H1 (cell line): ENCODE measurements around the gene TEX11. TPM values are rescaled to one million over a fixed set of nuclear protein-coding genes. Genes with fewer than 3 reads are reported as not detected.

Experiments used
- CTCF ChIA-PET: fragments of 300-600 bp; sonication (Branson Sonifier 250); formaldehyde crosslinking; loops from one replicate; lab custom pipeline; 2021; ENCODE audit not compliant: partially characterized antibody; lab: Charles Lee
- POLR2A ChIA-PET: fragments of 300-600 bp; sonication (Branson Sonifier 250); formaldehyde crosslinking; loops from one replicate; lab custom pipeline; 2021; ENCODE audit warnings: inconsistent platforms; ENCODE audit not compliant: partially characterized antibody; lab: Charles Lee
- DNase-seq, 2 experiments: peaks; one replicate each; pipeline versions ENCODE4 v3.0.0 to v3.0.0-alpha.2; 2010 to 2022; ENCODE audit warnings: low spot score in 2 of 2, low read depth in 1 of 2, mixed read lengths in 1 of 2
- FAIRE-seq: peaks from 2 replicates; lab custom pipeline; 2011; peaks lifted over from hg19 to GRCh38; lab: Jason Lieb, UNC
- H2AFZ ChIP-seq: 2 replicates; pipeline ENCODE4 v1.8.1; 2012; ENCODE audit warnings: low read length, inconsistent platforms
- H2AK5ac ChIP-seq: 2 replicates; pipeline ENCODE4 v1.6.1; 2013; ENCODE audit warnings: low read depth, low read length
- H2BK120ac ChIP-seq: replicated peaks from 2 replicates; pipeline ENCODE3; 2013; ENCODE audit warnings: low read depth, low read length, inconsistent platforms
- H2BK12ac ChIP-seq: 2 replicates; pipeline ENCODE4 v1.6.1; 2013; ENCODE audit warnings: low read depth, low read length
- H2BK15ac ChIP-seq: 2 replicates; pipeline ENCODE4 v1.6.1; 2013; ENCODE audit warnings: low read length
- H2BK20ac ChIP-seq: 2 replicates; pipeline ENCODE4 v1.6.1; 2013; ENCODE audit warnings: low read length
- H2BK5ac ChIP-seq: 2 replicates; pipeline ENCODE4 v1.6.1; 2013; ENCODE audit warnings: low read depth, low read length
- H3K14ac ChIP-seq: 2 replicates; pipeline ENCODE4 v1.6.1; 2013; ENCODE audit warnings: inconsistent platforms; ENCODE audit not compliant: insufficient read length
- H3K18ac ChIP-seq: 2 replicates; pipeline ENCODE4 v1.6.1; 2013; ENCODE audit warnings: low read length; ENCODE audit errors: extremely low read depth
- H3K23ac ChIP-seq: 2 replicates; pipeline ENCODE4 v1.6.1; 2013; ENCODE audit warnings: inconsistent platforms; ENCODE audit not compliant: insufficient read length
- H3K23me2 ChIP-seq: 2 replicates; pipeline ENCODE4 v1.6.1; 2013; ENCODE audit warnings: low read depth, low read length
- H3K27ac ChIP-seq: 2 replicates; pipeline ENCODE4 v1.6.1; 2011; ENCODE audit warnings: low read depth, low read length, inconsistent platforms
- H3K27me3 ChIP-seq, 4 experiments: replicated peaks in 1 of 4; 1 replicate in 1 of 4; 2 replicates in 3 of 4; pipeline versions ENCODE4 v1.6.1 to v1.8.1; 2011 to 2013; ENCODE audit warnings: low read length in 3 of 4, mild to moderate bottlenecking in 3 of 4, inconsistent platforms in 2 of 4, mixed read lengths in 2 of 4, moderate library complexity in 1 of 4; ENCODE audit not compliant: control insufficient read depth in 3 of 4, insufficient read depth in 3 of 4; ENCODE audit errors: extremely low read depth in 1 of 4
- H3K36me3 ChIP-seq, 4 experiments: 2 replicates each; pipeline versions ENCODE4 v1.6.1 to v1.8.1; 2011 to 2013; ENCODE audit warnings: mild to moderate bottlenecking in 4 of 4, low read length in 3 of 4, moderate library complexity in 2 of 4, control low read depth in 1 of 4, inconsistent platforms in 1 of 4; ENCODE audit not compliant: insufficient read depth in 4 of 4, control insufficient read depth in 2 of 4
- H3K4ac ChIP-seq: replicated peaks from 2 replicates; pipeline ENCODE3; 2013; ENCODE audit warnings: low read length, low read depth, mixed read lengths, inconsistent platforms; ENCODE audit not compliant: insufficient read length
- H3K4me1 ChIP-seq, 4 experiments: replicated peaks in 1 of 4; 1 replicate in 1 of 4; 2 replicates in 3 of 4; pipeline versions ENCODE4 v1.6.1 to v1.8.1; 2011 to 2013; ENCODE audit warnings: low read length in 3 of 4, inconsistent platforms in 2 of 4, mixed read lengths in 1 of 4; ENCODE audit not compliant: insufficient read depth in 4 of 4, control insufficient read depth in 3 of 4
- H3K4me2 ChIP-seq, 2 experiments: 2 replicates each; pipeline versions ENCODE4 v1.6.1 to v1.8.1; 2011 to 2013; ENCODE audit warnings: low read depth in 2 of 2, low read length in 2 of 2, control low read depth in 1 of 2, inconsistent platforms in 1 of 2, mild to moderate bottlenecking in 1 of 2; ENCODE audit not compliant: insufficient read depth in 1 of 2
- H3K4me3 ChIP-seq, 4 experiments: fragments of 200-600, 300-600 bp in 1 of 4; sonication (generic), shearing (Covaris generic), sonication (Bioruptor Twin) in 1 of 4; 2 replicates each; pipeline versions ENCODE4 v1.5.1 to v1.8.1; 2011 to 2016; ENCODE audit warnings: low read length in 4 of 4, low read depth in 3 of 4, control low read depth in 2 of 4, inconsistent platforms in 2 of 4, mild to moderate bottlenecking in 2 of 4, mixed read lengths in 1 of 4, moderate library complexity in 1 of 4; ENCODE audit not compliant: insufficient read depth in 2 of 4; ENCODE audit errors: extremely low read depth in 1 of 4
- H3K56ac ChIP-seq: replicated peaks from 2 replicates; pipeline ENCODE3; 2013; ENCODE audit warnings: low read depth, mild to moderate bottlenecking, mixed read lengths, low read length, inconsistent platforms; ENCODE audit not compliant: insufficient read length
- H3K79me1 ChIP-seq: 2 replicates; pipeline ENCODE4 v1.6.1; 2013; ENCODE audit warnings: low read depth, low read length, control low read depth
- H3K79me2 ChIP-seq, 2 experiments: 2 replicates each; pipeline versions ENCODE4 v1.6.1 to v1.8.1; 2012 to 2013; ENCODE audit warnings: low read length in 2 of 2, mild to moderate bottlenecking in 2 of 2, inconsistent platforms in 1 of 2; ENCODE audit not compliant: insufficient read depth in 2 of 2, control insufficient read depth in 1 of 2
- H3K9ac ChIP-seq, 4 experiments: replicated peaks in 1 of 4; 1 replicate in 1 of 4; 2 replicates in 3 of 4; pipeline versions ENCODE4 v1.6.1 to v1.8.1; 2011 to 2013; ENCODE audit warnings: low read depth in 3 of 4, low read length in 3 of 4, control low read depth in 2 of 4, mild to moderate bottlenecking in 2 of 4, moderate library complexity in 2 of 4, inconsistent platforms in 1 of 4; ENCODE audit errors: extremely low read depth in 1 of 4
- H3K9me3 ChIP-seq, 2 experiments: 2 replicates each; pipeline versions ENCODE4 v1.6.1 to v1.8.1; 2012 to 2013; ENCODE audit warnings: mild to moderate bottlenecking in 2 of 2, moderate library complexity in 2 of 2, control low read depth in 1 of 2, inconsistent platforms in 1 of 2, low read depth in 1 of 2, low read length in 1 of 2, mixed read lengths in 1 of 2; ENCODE audit not compliant: insufficient read depth in 2 of 2
- H4K20me1 ChIP-seq, 2 experiments: replicated peaks in 1 of 2; 2 replicates each; pipeline versions ENCODE3 to v1.8.1; 2011 to 2013; ENCODE audit warnings: inconsistent platforms in 2 of 2, low read length in 2 of 2, mild to moderate bottlenecking in 1 of 2; ENCODE audit not compliant: insufficient read depth in 2 of 2, control insufficient read depth in 1 of 2
- H4K5ac ChIP-seq: 2 replicates; pipeline ENCODE4 v1.6.1; 2013; ENCODE audit warnings: low read length, low read depth, mixed read lengths, inconsistent platforms; ENCODE audit not compliant: insufficient read length
- H4K8ac ChIP-seq: 2 replicates; pipeline ENCODE4 v1.8.0; 2013; ENCODE audit warnings: mild to moderate bottlenecking, moderate library complexity, low read length, inconsistent platforms; ENCODE audit not compliant: insufficient read depth; ENCODE audit errors: extremely low read depth
- H4K91ac ChIP-seq: replicated peaks from 2 replicates; pipeline ENCODE3; 2013; ENCODE audit warnings: low read length, mixed read lengths, inconsistent platforms; ENCODE audit not compliant: insufficient read length
- ATF2 ChIP-seq: IDR thresholded peaks from 2 replicates; pipeline ENCODE4 v1.6.1; 2012; ENCODE audit warnings: low read length, inconsistent platforms
- EP300 ChIP-seq, 2 experiments: IDR thresholded peaks; 1 replicate in 1 of 2; 2 replicates in 1 of 2; pipeline ENCODE4 v1.6.1; 2011 to 2012; ENCODE audit warnings: low read depth in 2 of 2, low read length in 2 of 2, mild to moderate bottlenecking in 2 of 2, borderline replicate concordance in 1 of 2, inconsistent platforms in 1 of 2, moderate library complexity in 1 of 2
- GABPA ChIP-seq: IDR thresholded peaks from 2 replicates; pipeline ENCODE4 v1.6.1; 2011; ENCODE audit warnings: mild to moderate bottlenecking, low read length, moderate library complexity, borderline replicate concordance; ENCODE audit not compliant: insufficient read depth
- HDAC2 ChIP-seq, 2 experiments: fragments of 300-600 bp in 1 of 2; sonication (generic) in 1 of 2; IDR thresholded peaks; 2 replicates each; pipeline ENCODE4 v1.6.1; 2011 to 2012; ENCODE audit warnings: low read depth in 2 of 2, low read length in 2 of 2, mild to moderate bottlenecking in 2 of 2, moderate library complexity in 2 of 2, borderline replicate concordance in 1 of 2, inconsistent platforms in 1 of 2
- KDM4A ChIP-seq: IDR thresholded peaks from one replicate; pipeline ENCODE4 v1.7.1; 2012; ENCODE audit warnings: low read depth, mild to moderate bottlenecking, moderate library complexity, low read length, inconsistent platforms; ENCODE audit not compliant: severe bottlenecking
- RBBP5 ChIP-seq: IDR thresholded peaks from 2 replicates; pipeline ENCODE4 v1.7.1; 2012; ENCODE audit warnings: low read depth, mild to moderate bottlenecking, inconsistent platforms, low read length, moderate library complexity, borderline replicate concordance
- RFX5 ChIP-seq: IDR thresholded peaks from 2 replicates; pipeline ENCODE4 v1.6.1; 2011; ENCODE audit warnings: low read depth, low read length, improper control_type of control experiment, borderline replicate concordance
- SIN3A ChIP-seq, 2 experiments: IDR thresholded peaks in 1 of 2; conservative IDR thresholded peaks in 1 of 2; 2 replicates each; pipeline ENCODE4 v1.6.1; 2011 to 2012; ENCODE audit warnings: low read length in 2 of 2, improper control_type of control experiment in 1 of 2, low read depth in 1 of 2, mild to moderate bottlenecking in 1 of 2
- SIX5 ChIP-seq: IDR thresholded peaks from 2 replicates; pipeline ENCODE4 v1.6.1; 2011; ENCODE audit warnings: mild to moderate bottlenecking, low read depth, low read length
- SP2 ChIP-seq: IDR thresholded peaks from 2 replicates; pipeline ENCODE4 v1.6.1; 2012; ENCODE audit warnings: mild to moderate bottlenecking, low read length, inconsistent platforms
- WGBS, 2 experiments: shearing (Covaris generic) in 1 of 2; methylation state at CpG; one replicate each; pipeline versions ENCODE4 v1.1.6 to v1.1.7; 2013 to 2015; ENCODE audit warnings: low lambda C conversion rate in 2 of 2, mixed read lengths in 2 of 2, inconsistent platforms in 1 of 2, low coverage in 1 of 2, missing lambda C conversion rate in 1 of 2; ENCODE audit not compliant: insufficient replicate concordance in 2 of 2, insufficient coverage in 1 of 2, insufficient read length in 1 of 2; ENCODE audit errors: extremely low coverage in 1 of 2, missing lambda C conversion rate in 1 of 2; 5-methylcytosine and 5-hydroxymethylcytosine counted together
- polyA plus RNA-seq, 7 experiments: library from polyadenylated mRNA; depleted of rRNA in 3 of 7; stranded (reverse) in 5 of 7; unstranded in 2 of 7; fragments of >200 nt in 5 of 7; fragments of 200-250 nt in 2 of 7; gene quantifications; 1 replicate in 5 of 7; 2 replicates in 1 of 7; 4 replicates in 1 of 7; pipeline versions ENCODE4 v1.2.1 to v1.2.3, GENCODE V29; 2011 to 2013; ENCODE audit warnings: missing spikeins in 2 of 7, mixed read lengths in 2 of 7
- total RNA-seq: library from RNA; stranded (reverse); fragmentation: NEBNext Ultra II Directional; extraction: Animal tissue kit (Norgen Biotek cat#: 25700); gene quantifications from 2 replicates; pipeline ENCODE4 v1.2.1, GENCODE V29; 2021

TEX11 gene
- total and polyA plus RNA-seq, 2 of the 8 experiments (the other 6 are each of a cell fraction or from before 2014, with no cell fraction given), result 0.11 to 0.74 TPM

- Histone ChIP-seq H3K4me3 (no peak overlapping the region), H3K18ac (no peak overlapping the region), H3K4me2 (no peak overlapping the region), H2BK120ac (no peak overlapping the region), H2BK15ac (no peak overlapping the region), H3K23ac (no peak overlapping the region), H2BK20ac (no peak overlapping the region), H3K14ac (no peak overlapping the region), H2AFZ (no peak overlapping the region), H3K79me1 (peaks cover 4% of the 10 kb centered on the region), H3K36me3 (peaks cover 0 to 40% (median 10%) of the 10 kb centered on the region in 4 experiments; a peak in 5 of 8 replicates), H3K79me2 (peaks cover 0 to 81% of the 10 kb centered on the region in 2 experiments; a peak in 2 of 4 replicates), H2BK12ac (no peak overlapping the region), H4K8ac (no peak overlapping the region), H4K91ac (no peak overlapping the region), H2BK5ac (no peak overlapping the region), H4K20me1 (peaks cover 4 to 31% of the 10 kb centered on the region in 2 experiments), H3K4me1 (peaks cover 8 to 38% (median 25%) of the 10 kb centered on the region in 4 experiments; a peak in 6 of 7 replicates), H4K5ac (no peak overlapping the region), H3K23me2 (no peaks in the 10 kb centered on the region; the same call in 1 of the 2 replicates), H3K9ac (no peak overlapping the region), H3K56ac (no peak overlapping the region), H3K27me3 (no peaks in the 10 kb centered on the region), H3K27ac (no peak overlapping the region), H3K9me3 (no peaks in the 10 kb centered on the region), H2AK5ac (no peak overlapping the region), H3K4ac (no peak overlapping the region)
- no peak for TF ChIP-seq GABPA
- TF ChIP-seq KDM4A, result no peak
- TF ChIP-seq HDAC2 (IDR thresholded peaks at IDR 0.05; ENCODE audit: borderline replicate concordance in 1 of 2, low read depth in 2 of 2, low read length in 2 of 2), result no peak
- TF ChIP-seq SIN3A (conservative IDR thresholded peaks at IDR 0.05 in 1 of 2, IDR thresholded peaks at IDR 0.05 in 1 of 2; ENCODE audit: low read depth in 1 of 2, low read length in 2 of 2), result no peak
- TF ChIP-seq RFX5, result no peak
- TF ChIP-seq RBBP5, result no peak
- TF ChIP-seq SP2, result no peak
- no peak for TF ChIP-seq ATF2
- no peak for TF ChIP-seq SIX5
- no peak for TF ChIP-seq EP300 (IDR thresholded peaks at IDR 0.05; ENCODE audit: borderline replicate concordance in 1 of 2, low read depth in 2 of 2, low read length in 2 of 2)
- FAIRE-seq, result no peak
- CTCF ChIA-PET, result no interaction called here
- no CpG with 5 or more reads among the region's 2 CpGs for WGBS, 2 experiments
- POLR2A ChIA-PET, result no interaction called here
- DNase-seq, result no peak
These were observed 426.2 kb downstream of the TEX11 start for GRCh38 chrX:70482300-70482699.
